Measurements from ENCODE around the gene PARN. TPM values are rescaled to one million over a fixed set of nuclear protein-coding genes. Genes with fewer than 3 reads are reported as not detected.
"Not testable (repeated sequence)": the region's sequence is repeated elsewhere in the genome, so short reads cannot be mapped to it uniquely, and the experiment has no call there.

Gene PARN
- total and polyA plus RNA-seq, 4 experiments from 2014 or later: 41.5 to 46.4 (median 44.7) TPM

GRCh38 chr16:14416184-14416583 lies 213.9 kb downstream of the PARN start:
- no peaks in the 10 kb centered on the region for H3K4me1 ChIP-seq (ENCODE audit: insufficient read depth, low read length)
- no peaks in the 10 kb centered on the region for H3K9me3 ChIP-seq (ENCODE audit: control insufficient read depth in 1 of 2, low read length in 2 of 2)
- no peaks in the 10 kb centered on the region for H3K36me3 ChIP-seq (ENCODE audit: insufficient read depth, low read length)
- no peaks in the 10 kb centered on the region for H3K27me3 ChIP-seq (ENCODE audit: insufficient read depth, low read length)
- Mint-ChIP-seq H3K4me3 (no peak overlapping the region), H3K9me3 (peaks cover 0 to 6% (median 0%) of the 10 kb centered on the region in 8 donors), H3K27me3 (no peaks in the 10 kb centered on the region), H3K27ac (peak overlapping the region in 1 of 7 donors; percentile 57), H3K4me1 (no peaks in the 10 kb centered on the region), H3K36me3 (no peaks in the 10 kb centered on the region)
- ChIA-PET POLR2A (ENCODE audit: partially characterized antibody) (no interaction called here), CTCF (ENCODE audit: partially characterized antibody) (no interaction called here)
- no peak for DNase-seq
- H3K27ac ChIP-seq (ENCODE audit: low read depth, low read length): no peak overlapping the region
- intact Hi-C loops (cut with micrococcal nuclease): no loop called here
- no peak overlapping the region for H3K4me3 ChIP-seq (ENCODE audit: low read length in 2 of 2)

GRCh38 chr16:14415291-14415690 lies 214.8 kb downstream of the PARN start:
- Mint-ChIP-seq H3K27me3 (no peaks in the 10 kb centered on the region), H3K4me1 (no peaks in the 10 kb centered on the region), H3K36me3 (no peaks in the 10 kb centered on the region), H3K4me3 (no peak overlapping the region), H3K9me3 (peaks cover 0 to 6% (median 0%) of the 10 kb centered on the region in 8 donors), H3K27ac (no peak overlapping the region)
- intact Hi-C loops (cut with micrococcal nuclease): no loop called here
- Histone ChIP-seq H3K4me1 (ENCODE audit: insufficient read depth, low read length) (no peaks in the 10 kb centered on the region), H3K27ac (ENCODE audit: low read depth, low read length) (no peak overlapping the region), H3K36me3 (ENCODE audit: insufficient read depth, low read length) (no peaks in the 10 kb centered on the region), H3K9me3 (ENCODE audit: control insufficient read depth in 1 of 2, low read length in 2 of 2) (no peaks in the 10 kb centered on the region), H3K4me3 (ENCODE audit: low read length in 2 of 2) (no peak overlapping the region), H3K27me3 (ENCODE audit: insufficient read depth, low read length) (no peaks in the 10 kb centered on the region)
- no peak for DNase-seq
- POLR2A ChIA-PET (ENCODE audit: partially characterized antibody): no interaction called here
- CTCF ChIA-PET (ENCODE audit: partially characterized antibody): no interaction called here

- no peak overlapping the region for H3K4me3 Mint-ChIP-seq
- peaks cover 0 to 5% (median 4%) of the 10 kb centered on the region in 4 donors for H3K4me1 Mint-ChIP-seq
- Histone ChIP-seq H3K9me3 (ENCODE audit: control insufficient read depth in 1 of 2, low read length in 2 of 2) (no peaks in the 10 kb centered on the region), H3K4me3 (ENCODE audit: low read length in 2 of 2) (no peak overlapping the region), H3K27ac (ENCODE audit: low read depth, low read length) (no peak overlapping the region), H3K27me3 (ENCODE audit: insufficient read depth, low read length) (no peaks in the 10 kb centered on the region), H3K36me3 (ENCODE audit: insufficient read depth, low read length) (no peaks in the 10 kb centered on the region), H3K4me1 (ENCODE audit: insufficient read depth, low read length) (no peaks in the 10 kb centered on the region)
- intact Hi-C loops (cut with micrococcal nuclease): no loop called here
- H3K27ac Mint-ChIP-seq: peak overlapping the region in 1 of 7 donors; percentile 10
- H3K36me3 Mint-ChIP-seq: no peaks in the 10 kb centered on the region
- POLR2A ChIA-PET (ENCODE audit: partially characterized antibody): no interaction called here
- DNase-seq: no peak
- CTCF ChIA-PET (ENCODE audit: partially characterized antibody): no interaction called here
- no peaks in the 10 kb centered on the region for H3K27me3 Mint-ChIP-seq
- no peaks in the 10 kb centered on the region for H3K9me3 Mint-ChIP-seq
These were observed 220.5 kb downstream of the PARN start for GRCh38 chr16:14409563-14409962.

GRCh38 chr16:14407786-14408399 lies 222.2 kb downstream of the PARN start:
- no peaks in the 10 kb centered on the region for H3K27me3 ChIP-seq (ENCODE audit: insufficient read depth, low read length)
- no peak for DNase-seq
- Mint-ChIP-seq H3K27ac (no peak overlapping the region), H3K4me1 (peaks cover 0 to 5% (median 4%) of the 10 kb centered on the region in 4 donors), H3K9me3 (no peaks in the 10 kb centered on the region), H3K36me3 (no peaks in the 10 kb centered on the region), H3K27me3 (peaks cover 0 to under 1% of the 10 kb centered on the region in 2 donors), H3K4me3 (no peak overlapping the region)
- intact Hi-C loops (cut with micrococcal nuclease): no loop called here
- CTCF ChIA-PET (ENCODE audit: partially characterized antibody): interaction anchor here (0.7 kb wide), 1 partner anchor 150 kb away, joined by 3 read pairs; no protein-coding TSS in a partner anchor
- H3K4me1 ChIP-seq (ENCODE audit: insufficient read depth, low read length): no peaks in the 10 kb centered on the region
- POLR2A ChIA-PET (ENCODE audit: partially characterized antibody): no interaction called here
- H3K9me3 ChIP-seq (ENCODE audit: control insufficient read depth in 1 of 2, low read length in 2 of 2): no peaks in the 10 kb centered on the region
- H3K27ac ChIP-seq (ENCODE audit: low read depth, low read length): no peak overlapping the region
- H3K36me3 ChIP-seq (ENCODE audit: insufficient read depth, low read length): no peaks in the 10 kb centered on the region
- H3K4me3 ChIP-seq (ENCODE audit: low read length in 2 of 2): no peak overlapping the region

- no peak overlapping the region for H3K4me3 Mint-ChIP-seq
- POLR2A ChIA-PET (ENCODE audit: partially characterized antibody): no interaction called here
- no peak for DNase-seq
These were observed 224.2 kb downstream of the PARN start for GRCh38 chr16:14405611-14406537.

GRCh38 chr16:14403001-14403389 lies 227.1 kb downstream of the PARN start:
- H3K4me3 ChIP-seq (ENCODE audit: low read length in 2 of 2); H3K4me3 Mint-ChIP-seq; H3K27ac Mint-ChIP-seq; H3K9me3 ChIP-seq (ENCODE audit: control insufficient read depth in 1 of 2, low read length in 2 of 2); H3K4me1 ChIP-seq (ENCODE audit: insufficient read depth, low read length); H3K27me3 ChIP-seq (ENCODE audit: insufficient read depth, low read length); POLR2A ChIA-PET (ENCODE audit: partially characterized antibody); DNase-seq; H3K4me1 Mint-ChIP-seq; CTCF ChIA-PET (ENCODE audit: partially characterized antibody); H3K27me3 Mint-ChIP-seq; H3K27ac ChIP-seq (ENCODE audit: low read depth, low read length); intact Hi-C loops (cut with micrococcal nuclease); H3K36me3 Mint-ChIP-seq; H3K36me3 ChIP-seq (ENCODE audit: insufficient read depth, low read length); H3K9me3 Mint-ChIP-seq: not testable (repeated sequence)

More at GRCh38 chr16:14405611-14406537, 224.2 kb downstream of the PARN start:
- Histone ChIP-seq H3K36me3 (ENCODE audit: insufficient read depth, low read length) (no peaks in the 10 kb centered on the region), H3K27me3 (ENCODE audit: insufficient read depth, low read length) (no peaks in the 10 kb centered on the region), H3K9me3 (ENCODE audit: control insufficient read depth in 1 of 2, low read length in 2 of 2) (no peaks in the 10 kb centered on the region), H3K27ac (ENCODE audit: low read depth, low read length) (no peak overlapping the region), H3K4me3 (ENCODE audit: low read length in 2 of 2) (no peak overlapping the region), H3K4me1 (ENCODE audit: insufficient read depth, low read length) (no peaks in the 10 kb centered on the region)
- Mint-ChIP-seq H3K36me3 (no peaks in the 10 kb centered on the region), H3K9me3 (no peaks in the 10 kb centered on the region), H3K4me1 (peaks cover 0 to 5% (median 4%) of the 10 kb centered on the region in 4 donors), H3K27me3 (peaks cover 0 to 6% of the 10 kb centered on the region in 2 donors), H3K27ac (no peak overlapping the region)
- CTCF ChIA-PET (ENCODE audit: partially characterized antibody): no interaction called here
- intact Hi-C loops (cut with micrococcal nuclease): no loop called here

GRCh38 chr16:14402114-14403000 lies 227.7 kb downstream of the PARN start:
- POLR2A ChIA-PET (ENCODE audit: partially characterized antibody); H3K27me3 ChIP-seq (ENCODE audit: insufficient read depth, low read length); H3K27ac ChIP-seq (ENCODE audit: low read depth, low read length); H3K4me3 ChIP-seq (ENCODE audit: low read length in 2 of 2); CTCF ChIA-PET (ENCODE audit: partially characterized antibody); H3K4me3 Mint-ChIP-seq; H3K4me1 Mint-ChIP-seq; H3K36me3 Mint-ChIP-seq; intact Hi-C loops (cut with micrococcal nuclease); DNase-seq; H3K4me1 ChIP-seq (ENCODE audit: insufficient read depth, low read length); H3K27me3 Mint-ChIP-seq; H3K9me3 Mint-ChIP-seq; H3K27ac Mint-ChIP-seq; H3K36me3 ChIP-seq (ENCODE audit: insufficient read depth, low read length); H3K9me3 ChIP-seq (ENCODE audit: control insufficient read depth in 1 of 2, low read length in 2 of 2): not testable (repeated sequence)
